HFF-Myc (cell line): ENCODE data around the gene SKP2.

Experiments used
- DNase-seq: peaks from one replicate; pipeline ENCODE4 v3.0.0-alpha.2; 2011; ENCODE audit warnings: low read depth; ENCODE audit errors: extremely low read depth
- H3K4me3 ChIP-seq: replicated peaks from 2 replicates; pipeline ENCODE4 v1.5.1; 2011; ENCODE audit warnings: low read depth, mild to moderate bottlenecking, control low read depth, low read length
- TF ChIP-seq, protein P1 (sequence below): IDR thresholded peaks from 2 replicates; pipeline ENCODE4 v1.5.1; 2012; ENCODE audit warnings: mild to moderate bottlenecking, low read depth, low read length, control low read depth; ENCODE audit errors: missing control alignments

The SKP2 gene

DNA sequence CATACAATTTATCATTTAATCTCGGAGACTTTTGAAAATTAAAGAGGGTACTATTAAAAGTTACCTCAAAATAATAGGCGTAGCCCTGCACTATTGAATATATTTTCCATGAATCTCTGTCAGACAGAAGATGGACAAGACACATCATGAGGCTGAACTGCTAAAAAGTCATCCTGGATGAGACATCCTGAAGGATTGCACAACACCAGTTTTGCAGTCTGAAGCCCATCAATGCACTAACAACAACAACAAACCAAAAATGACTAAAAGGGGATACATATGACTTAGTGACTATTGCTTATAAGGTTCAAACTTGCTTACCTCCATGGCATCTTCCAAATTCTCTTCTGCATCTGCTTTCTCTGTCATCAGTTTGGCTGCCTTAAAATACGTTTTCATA is 15.9 kb upstream of the SKP2 start:
- no peak for DNase-seq
- TF ChIP-seq, protein P1, sequence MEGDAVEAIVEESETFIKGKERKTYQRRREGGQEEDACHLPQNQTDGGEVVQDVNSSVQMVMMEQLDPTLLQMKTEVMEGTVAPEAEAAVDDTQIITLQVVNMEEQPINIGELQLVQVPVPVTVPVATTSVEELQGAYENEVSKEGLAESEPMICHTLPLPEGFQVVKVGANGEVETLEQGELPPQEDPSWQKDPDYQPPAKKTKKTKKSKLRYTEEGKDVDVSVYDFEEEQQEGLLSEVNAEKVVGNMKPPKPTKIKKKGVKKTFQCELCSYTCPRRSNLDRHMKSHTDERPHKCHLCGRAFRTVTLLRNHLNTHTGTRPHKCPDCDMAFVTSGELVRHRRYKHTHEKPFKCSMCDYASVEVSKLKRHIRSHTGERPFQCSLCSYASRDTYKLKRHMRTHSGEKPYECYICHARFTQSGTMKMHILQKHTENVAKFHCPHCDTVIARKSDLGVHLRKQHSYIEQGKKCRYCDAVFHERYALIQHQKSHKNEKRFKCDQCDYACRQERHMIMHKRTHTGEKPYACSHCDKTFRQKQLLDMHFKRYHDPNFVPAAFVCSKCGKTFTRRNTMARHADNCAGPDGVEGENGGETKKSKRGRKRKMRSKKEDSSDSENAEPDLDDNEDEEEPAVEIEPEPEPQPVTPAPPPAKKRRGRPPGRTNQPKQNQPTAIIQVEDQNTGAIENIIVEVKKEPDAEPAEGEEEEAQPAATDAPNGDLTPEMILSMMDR = no peak
- H3K4me3 ChIP-seq = no peak overlapping the region

GRCh38 chr5:36136581-36136980 is 15.3 kb upstream of the SKP2 start:
- TF ChIP-seq, protein P1 = no peak
- no peak for DNase-seq
- no peak overlapping the region for H3K4me3 ChIP-seq

- DNase-seq = no peak
- TF ChIP-seq, protein P1 = no peak
- no peak overlapping the region for H3K4me3 ChIP-seq
Measured at GRCh38 chr5:36138900-36139683, 12.8 kb upstream of the SKP2 start.

DNA sequence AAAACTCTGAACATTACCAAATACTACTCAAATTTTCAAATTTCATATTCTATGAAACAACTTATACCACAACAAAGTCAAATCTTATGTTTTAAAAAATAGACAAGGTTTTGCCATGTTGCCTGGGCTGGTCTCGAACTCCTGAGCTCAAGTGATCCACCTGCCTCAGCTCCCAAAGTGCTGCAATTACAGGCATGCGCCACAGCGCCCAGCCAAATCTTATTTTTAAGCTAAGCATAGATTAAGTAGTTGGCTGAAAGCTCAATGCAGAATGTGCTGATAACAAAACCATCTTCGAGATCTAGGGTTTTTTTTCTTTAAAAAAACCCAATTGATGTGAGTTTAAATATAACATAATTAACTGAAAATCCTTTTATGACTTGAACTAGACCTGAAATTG is 6.6 kb upstream of the SKP2 start:
- no peak overlapping the region for H3K4me3 ChIP-seq
- TF ChIP-seq, protein P1 = no peak
- no peak for DNase-seq

GRCh38 chr5:36146390-36146789 is 5.5 kb upstream of the SKP2 start:
- no peak overlapping the region for H3K4me3 ChIP-seq
- no peak for DNase-seq
- TF ChIP-seq, protein P1 = no peak

GRCh38 chr5:36147681-36148080 is 4.2 kb upstream of the SKP2 start:
- no peak for DNase-seq
- TF ChIP-seq, protein P1 = no peak
- H3K4me3 ChIP-seq = no peak overlapping the region
